Psoas muscle (tissue), 8 donors: ENCODE measurements around the gene CTU2. TPM values are rescaled to one million over a fixed set of nuclear protein-coding genes. Genes with fewer than 3 reads are reported as not detected.

Source experiments
- ATAC-seq, 4 donors: fragments of 200-7000 bp; cut with Tn5 transposase; one replicate each; pipeline ENCODE4 v1.9.1; 2020; ENCODE audit warnings: moderate library complexity in 3 of 4, mild to moderate bottlenecking in 2 of 4
- DNase-seq, 2 donors: peaks; one replicate each; pipeline ENCODE4 v3.0.0-alpha.2; 2020
- H3K27ac ChIP-seq: fragments of 200-600 bp; one replicate; pipeline ENCODE4 v1.8.0; 2022
- H3K27me3 ChIP-seq, 3 donors: fragments of 200-600 bp in 1 of 3; one replicate each; pipeline versions ENCODE4 v1.6.1 to v1.8.0; 2013 to 2022; ENCODE audit warnings: low read length in 2 of 3, mild to moderate bottlenecking in 2 of 3, moderate library complexity in 1 of 3; ENCODE audit not compliant: insufficient read depth in 3 of 3
- H3K36me3 ChIP-seq, 2 donors: fragments of 200-600 bp in 1 of 2; one replicate each; pipeline versions ENCODE4 v1.6.1 to v1.8.0; 2013 to 2022; ENCODE audit warnings: low read depth in 1 of 2, mild to moderate bottlenecking in 1 of 2, moderate library complexity in 1 of 2; ENCODE audit not compliant: insufficient read depth in 1 of 2
- H3K4me1 ChIP-seq: fragments of 200-600 bp; one replicate; pipeline ENCODE4 v1.8.0; 2022
- H3K4me3 ChIP-seq: fragments of 200-600 bp; one replicate; pipeline ENCODE4 v1.8.0; 2022; ENCODE audit warnings: mild to moderate bottlenecking
- H3K9me3 ChIP-seq: fragments of 200-600 bp; one replicate; pipeline ENCODE4 v1.8.0; 2022
- WGBS, 3 donors: extraction: QIAGEN DNeasy Blood & Tissue Kit; methylation state at CpG; one replicate each; pipeline versions ENCODE4 v1.1.6 to v1.1.7; 2013; 5-methylcytosine and 5-hydroxymethylcytosine counted together
- intact Hi-C, 2 donors: fragments of 100-400 bp; cut with DNase I; formaldehyde crosslinking; loops; one replicate each; pipeline versions ENCODE4 v1.11.0 to v1.14.2; 2022
- polyA plus RNA-seq, 3 donors: library from polyadenylated mRNA; stranded (reverse); fragments of 200-250 nt; gene quantifications; one replicate each; pipeline ENCODE4 v1.2.3, GENCODE V29; 2013
- total RNA-seq, 4 donors: library from RNA; stranded (reverse); fragmentation: NEBNext Ultra II Directional in 2 of 4; extraction: Animal tissue kit (Norgen Biotek cat#: 25700) in 2 of 4; gene quantifications; one replicate each; pipeline versions ENCODE4 v1.2.1 to v1.2.4, GENCODE V29; 2021 to 2023
- TF ChIP-seq, protein P1 (sequence below): fragments of 200-600 bp; IDR thresholded peaks from one replicate; pipeline ENCODE4 v1.8.0; 2022; ENCODE audit warnings: antibody characterized with exemption
- donor health status: healthy with polysubstance abuse.
- donor health status: DM: no; HTN: no; CAD: no; lungs with moderate emphysema.
- donor health status: Bipolar disorder and iron deficiency.
- donor health status: healthy.
- donor health status: DM: yes; HTN: yes; CAD: no.
- donor health status: DM: no; HTN: no; CAD: no.
- donor health status: DM: no; HTN: no; CAD: no.
- donor health status: DM: yes; HTN: yes; CAD: no.

Gene CTU2
- total and polyA plus RNA-seq, 7 donors: 12.4 to 24.1 (median 20.2) TPM

DNA sequence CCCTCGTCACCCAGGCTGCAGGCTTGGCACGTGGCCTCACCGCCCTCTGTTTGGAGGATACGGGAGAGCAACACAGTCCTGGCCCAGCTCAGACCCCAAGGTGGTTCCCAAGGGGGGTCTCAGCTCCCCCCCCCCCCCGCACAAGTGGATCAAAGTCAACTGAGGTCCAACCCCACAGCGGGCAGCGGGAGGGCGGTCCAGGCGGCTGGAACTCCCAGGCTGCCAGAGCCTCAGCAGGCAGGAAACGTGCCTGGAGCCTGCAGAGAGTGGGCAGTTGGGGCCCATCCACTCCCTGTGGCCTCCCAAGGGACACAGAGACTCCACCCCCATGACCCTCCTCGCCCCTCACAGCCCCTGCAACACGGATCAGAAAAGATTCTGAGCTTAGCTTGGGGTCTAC lies 42.1 kb downstream of the CTU2 start:
- intact Hi-C loops: loop anchor here in 1 of 2 donors (5.0 kb wide), 1 partner anchor 54 kb away; the partner anchor contains the start of gene CDT1
- 58 to 73% (median 70%) methylated on average over 10 to 12 of the region's 12 CpGs for WGBS, 3 donors
- no peak overlapping the region for H3K4me3 ChIP-seq
- H3K27ac ChIP-seq: no peak overlapping the region
- TF ChIP-seq, protein P1, sequence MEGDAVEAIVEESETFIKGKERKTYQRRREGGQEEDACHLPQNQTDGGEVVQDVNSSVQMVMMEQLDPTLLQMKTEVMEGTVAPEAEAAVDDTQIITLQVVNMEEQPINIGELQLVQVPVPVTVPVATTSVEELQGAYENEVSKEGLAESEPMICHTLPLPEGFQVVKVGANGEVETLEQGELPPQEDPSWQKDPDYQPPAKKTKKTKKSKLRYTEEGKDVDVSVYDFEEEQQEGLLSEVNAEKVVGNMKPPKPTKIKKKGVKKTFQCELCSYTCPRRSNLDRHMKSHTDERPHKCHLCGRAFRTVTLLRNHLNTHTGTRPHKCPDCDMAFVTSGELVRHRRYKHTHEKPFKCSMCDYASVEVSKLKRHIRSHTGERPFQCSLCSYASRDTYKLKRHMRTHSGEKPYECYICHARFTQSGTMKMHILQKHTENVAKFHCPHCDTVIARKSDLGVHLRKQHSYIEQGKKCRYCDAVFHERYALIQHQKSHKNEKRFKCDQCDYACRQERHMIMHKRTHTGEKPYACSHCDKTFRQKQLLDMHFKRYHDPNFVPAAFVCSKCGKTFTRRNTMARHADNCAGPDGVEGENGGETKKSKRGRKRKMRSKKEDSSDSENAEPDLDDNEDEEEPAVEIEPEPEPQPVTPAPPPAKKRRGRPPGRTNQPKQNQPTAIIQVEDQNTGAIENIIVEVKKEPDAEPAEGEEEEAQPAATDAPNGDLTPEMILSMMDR: no peak
- peaks cover 0 to 9% (median 0%) of the 10 kb centered on the region in 3 donors for H3K27me3 ChIP-seq
- no peak for DNase-seq
- H3K36me3 ChIP-seq: no peaks in the 10 kb centered on the region
- H3K9me3 ChIP-seq: no peaks in the 10 kb centered on the region
- no peaks in the 10 kb centered on the region for H3K4me1 ChIP-seq
- no peak for ATAC-seq

DNA sequence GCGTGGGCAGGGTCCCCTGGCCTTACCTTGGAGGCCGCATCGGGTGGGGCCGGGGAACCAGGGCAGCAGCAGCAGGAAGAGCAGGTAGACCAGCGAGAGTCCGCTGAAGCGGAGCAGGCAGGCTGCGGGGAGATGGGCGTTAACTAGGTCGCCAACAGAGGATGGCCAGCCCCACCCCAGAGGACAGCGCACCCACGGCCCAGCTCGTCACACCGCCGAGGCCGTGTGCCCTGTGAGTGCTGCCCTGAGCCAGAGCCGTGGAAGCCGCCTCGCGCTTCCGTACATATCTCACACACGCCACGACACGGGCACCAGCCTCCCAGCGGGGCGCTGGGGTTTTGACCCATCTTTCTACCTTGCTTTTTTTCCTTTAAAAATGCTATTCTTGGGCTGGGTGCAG lies 43.1 kb downstream of the CTU2 start:
- DNase-seq (no peak), ATAC-seq (no peak)
- intact Hi-C loops: loop anchor here in 1 of 2 donors (5.0 kb wide), 1 partner anchor 53 kb away; the partner anchor contains the start of gene CDT1
- Histone ChIP-seq H3K4me1 (no peaks in the 10 kb centered on the region), H3K36me3 (no peaks in the 10 kb centered on the region), H3K9me3 (no peaks in the 10 kb centered on the region), H3K4me3 (no peak overlapping the region), H3K27me3 (peaks cover 0 to 4% (median 0%) of the 10 kb centered on the region in 3 donors), H3K27ac (no peak overlapping the region)
- 95 to 96% (median 96%) methylated on average over 26 of the region's 26 CpGs for WGBS, 3 donors
- TF ChIP-seq, protein P1: no peak

DNA sequence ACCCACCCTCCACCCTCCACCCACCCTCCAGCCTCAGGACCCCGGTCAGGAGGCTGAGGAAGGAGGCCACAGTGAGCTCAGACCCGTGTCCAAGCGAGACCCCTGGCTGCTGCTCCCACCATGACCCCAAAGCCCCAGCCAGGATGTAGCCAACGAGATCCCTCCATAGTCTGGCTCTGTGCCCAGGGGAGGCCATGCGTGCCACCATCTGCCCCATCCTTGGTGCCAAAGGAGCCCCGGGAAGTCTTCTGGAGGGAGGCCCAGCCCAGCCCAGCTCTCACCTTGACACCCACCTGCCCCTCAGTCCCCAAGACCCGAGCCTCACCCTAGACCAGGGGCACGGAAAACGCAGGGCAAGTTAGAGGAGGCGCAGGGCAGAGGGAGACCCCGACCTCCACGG lies 44.6 kb downstream of the CTU2 start:
- peaks cover 0 to 6% (median 0%) of the 10 kb centered on the region in 3 donors for H3K27me3 ChIP-seq
- no peaks in the 10 kb centered on the region for H3K4me1 ChIP-seq
- DNase-seq (no peak), ATAC-seq (no peak)
- H3K27ac ChIP-seq: no peak overlapping the region
- 66 to 70% (median 68%) methylated on average over 11 to 12 of the region's 12 CpGs for WGBS, 3 donors
- intact Hi-C loops: no loop called here
- no peaks in the 10 kb centered on the region for H3K9me3 ChIP-seq
- TF ChIP-seq, protein P1: no peak
- H3K4me3 ChIP-seq: no peak overlapping the region
- H3K36me3 ChIP-seq: no peaks in the 10 kb centered on the region

DNA sequence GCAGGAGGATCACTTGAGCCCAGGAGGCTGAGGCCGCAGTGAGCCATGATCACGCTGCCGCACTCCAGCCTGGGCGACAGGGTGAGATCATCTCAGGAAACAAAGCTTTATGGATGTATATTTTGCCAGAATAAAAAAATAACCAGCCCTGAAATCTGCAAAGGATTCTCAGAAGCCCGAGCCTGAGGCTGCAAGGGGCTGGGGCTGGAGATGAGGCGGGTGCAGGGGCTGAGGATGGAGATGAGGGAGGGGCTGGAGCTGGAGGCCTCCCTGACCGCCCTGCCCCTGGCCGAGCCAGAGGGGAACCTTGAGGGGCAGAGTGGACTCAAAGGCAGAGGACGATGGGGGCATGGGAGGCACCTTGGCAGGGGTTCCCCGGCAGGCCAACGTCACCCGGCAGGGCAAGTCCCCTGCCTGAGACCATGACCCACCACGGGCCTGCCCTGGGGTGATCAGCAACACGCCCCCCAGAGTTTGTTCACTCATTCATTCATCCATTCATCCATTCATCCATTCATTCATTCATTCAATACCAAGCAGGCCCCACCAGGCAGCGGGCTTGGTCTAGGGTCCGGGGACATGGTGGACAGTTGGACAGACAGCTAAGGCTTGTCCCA lies 46.2 kb downstream of the CTU2 start:
- 88% methylated on average over 14 to 16 of the region's 16 CpGs for WGBS, 3 donors
- H3K27me3 ChIP-seq: peaks cover 0 to 5% (median 0%) of the 10 kb centered on the region in 3 donors
- DNase-seq: no peak
- H3K36me3 ChIP-seq: no peaks in the 10 kb centered on the region
- intact Hi-C loops: no loop called here
- no peak for ATAC-seq
- no peaks in the 10 kb centered on the region for H3K4me1 ChIP-seq
- no peaks in the 10 kb centered on the region for H3K9me3 ChIP-seq
- TF ChIP-seq, protein P1: no peak
- no peak overlapping the region for H3K4me3 ChIP-seq
- no peak overlapping the region for H3K27ac ChIP-seq

DNA sequence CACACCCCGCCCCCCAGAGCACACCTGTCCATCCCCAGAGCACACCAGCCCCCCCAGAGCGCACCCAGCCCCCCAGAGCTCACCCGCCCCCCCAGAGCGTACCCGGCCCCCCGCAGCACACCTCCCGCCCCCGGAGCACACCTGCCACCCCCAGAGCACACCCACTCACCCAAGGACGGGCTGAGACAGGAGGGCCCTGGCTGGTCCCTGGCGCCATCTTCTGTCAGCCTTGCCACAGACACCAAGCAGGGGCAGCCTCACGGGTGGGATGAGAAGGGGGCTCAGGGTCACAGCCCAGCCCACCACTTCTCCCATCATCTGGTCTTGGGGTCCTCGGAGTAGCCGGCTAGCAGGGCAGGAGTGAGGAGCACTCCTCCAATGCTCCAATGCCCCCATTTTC lies 46.9 kb downstream of the CTU2 start:
- WGBS, 3 donors: 79 to 90% (median 82%) methylated on average over 7 to 13 of the region's 13 CpGs
- no peaks in the 10 kb centered on the region for H3K36me3 ChIP-seq
- no peak for ATAC-seq
- H3K9me3 ChIP-seq: no peaks in the 10 kb centered on the region
- DNase-seq: no peak
- peaks cover 0 to 5% (median 2%) of the 10 kb centered on the region in 3 donors for H3K27me3 ChIP-seq
- no peak overlapping the region for H3K4me3 ChIP-seq
- H3K27ac ChIP-seq: no peak overlapping the region
- H3K4me1 ChIP-seq: no peaks in the 10 kb centered on the region
- TF ChIP-seq, protein P1: no peak
- intact Hi-C loops: no loop called here
